Panc1 (cell line): ENCODE data around the gene PLXNA2. TPM values are rescaled to one million over a fixed set of nuclear protein-coding genes. Genes with fewer than 3 reads are reported as not detected.

ENCODE experiments used
- ATAC-seq: fragments of 200-7000 bp; cut with Tn5 transposase; 2 replicates; pipeline ENCODE4 v1.9.1; 2020; ENCODE audit warnings: mild to moderate bottlenecking, moderate library complexity
- BruUV-seq: library from RNA; stranded (reverse); fragments of 400-500 nt; replicated peaks from 2 replicates; lab custom pipeline; 2021; lab: Mats Ljungman, UMichigan
- CTCF ChIA-PET: fragments of 300-600 bp; sonication (Branson Sonifier 250); formaldehyde crosslinking; loops from one replicate; lab custom pipeline; 2022; ENCODE audit warnings: antibody characterized with exemption; lab: Charles Lee
- POLR2A ChIA-PET: fragments of 300-600 bp; sonication (Branson Sonifier 250); formaldehyde crosslinking; loops from one replicate; lab custom pipeline; 2022; ENCODE audit warnings: antibody characterized with exemption; lab: Charles Lee
- DNase-seq: peaks from one replicate; pipeline ENCODE4 v3.0.0-alpha.2; 2010; ENCODE audit warnings: low read depth, low spot score
- H3K27ac ChIP-seq: 2 replicates; pipeline ENCODE4 v1.5.1; 2011; ENCODE audit warnings: mild to moderate bottlenecking, low read length, inconsistent platforms
- H3K27me3 ChIP-seq: fragments of 200-500 bp; sonication (Bioruptor generic); 2 replicates; pipeline ENCODE4 v1.6.0; 2014; ENCODE audit warnings: low read length, inconsistent platforms; ENCODE audit not compliant: control insufficient read depth, insufficient read depth
- H3K36me3 ChIP-seq: fragments of 200-500 bp; sonication (Bioruptor generic); 2 replicates; pipeline ENCODE4 v1.5.1; 2014; ENCODE audit warnings: inconsistent platforms, mild to moderate bottlenecking, low read length, moderate library complexity; ENCODE audit not compliant: control insufficient read depth, insufficient read depth
- H3K4me1 ChIP-seq: 2 replicates; pipeline ENCODE4 v1.5.1; 2011; ENCODE audit warnings: inconsistent platforms, mild to moderate bottlenecking, low read length, moderate library complexity; ENCODE audit not compliant: control insufficient read depth, insufficient read depth
- H3K4me3 ChIP-seq, 2 experiments: 2 replicates each; pipeline ENCODE4 v1.5.1; 2011 to 2012; ENCODE audit warnings: low read depth in 2 of 2, low read length in 2 of 2, mild to moderate bottlenecking in 2 of 2, inconsistent platforms in 1 of 2, moderate library complexity in 1 of 2
- H3K9me3 ChIP-seq: fragments of 200-500 bp; sonication (Bioruptor generic); 2 replicates; pipeline ENCODE4 v1.5.1; 2014; ENCODE audit warnings: low read depth, mild to moderate bottlenecking, inconsistent platforms, low read length, moderate library complexity; ENCODE audit not compliant: control insufficient read depth, insufficient read depth
- CTCF ChIP-seq: fragments of 450-650 bp; IDR thresholded peaks from 2 replicates; pipeline ENCODE4 v1.5.1; 2017; ENCODE audit warnings: mild to moderate bottlenecking
- POLR2AphosphoS5 ChIP-seq: IDR thresholded peaks from 2 replicates; pipeline ENCODE4 v1.6.1; 2012; ENCODE audit warnings: mild to moderate bottlenecking, low read depth, low read length, moderate library complexity
- REST ChIP-seq, 2 experiments: IDR thresholded peaks; 2 replicates each; pipeline ENCODE4 v1.6.1; 2011 to 2012; ENCODE audit warnings: low read depth in 2 of 2, control low read depth in 1 of 2, low read length in 1 of 2, mild to moderate bottlenecking in 1 of 2, moderate library complexity in 1 of 2; ENCODE audit not compliant: insufficient read depth in 1 of 2
- SIN3A ChIP-seq: IDR thresholded peaks from 2 replicates; pipeline ENCODE4 v1.6.1; 2012; ENCODE audit warnings: low read depth, mild to moderate bottlenecking, low read length, moderate library complexity, borderline replicate concordance; ENCODE audit not compliant: insufficient read depth
- TCF7L2 ChIP-seq: IDR thresholded peaks from 2 replicates; pipeline ENCODE4 v1.6.1; 2011; ENCODE audit warnings: mild to moderate bottlenecking, low read depth, low read length, inconsistent platforms
- in situ Hi-C: cut with HindIII; loops from 2 replicates; pipeline ENCODE4 v1.10.0; 2016; ENCODE audit warnings: low sequenced_read_pairs, low pct_unique_long_range_greater_than_20kb
- intact Hi-C: fragments of 100-400 bp; cut with micrococcal nuclease; formaldehyde crosslinking; loops from one replicate; pipeline ENCODE4 v1.10.0; 2022; ENCODE audit not compliant: unreplicated experiment
- total RNA-seq: library from RNA; stranded (reverse); gene quantifications from one replicate; pipeline ENCODE4 v1.2.1, GENCODE V29; 2021; ENCODE audit not compliant: unreplicated experiment

Gene PLXNA2
- total RNA-seq, 1 experiment from 2014 or later: 0.98 TPM

- DNase-seq (no peak), ATAC-seq (no peak)
- Histone ChIP-seq H3K9me3 (no peaks in the 10 kb centered on the region), H3K27ac (no peak overlapping the region), H3K27me3 (peaks cover 5% of the 10 kb centered on the region), H3K4me1 (no peaks in the 10 kb centered on the region), H3K4me3 (no peak overlapping the region), H3K36me3 (no peaks in the 10 kb centered on the region)
- in situ Hi-C loops (no loop called here), intact Hi-C loops (no loop called here)
- no TSS peak for BruUV-seq
- ChIA-PET CTCF (no interaction called here), POLR2A (no interaction called here)
- no peak for TF ChIP-seq REST (IDR thresholded peaks at IDR 0.05; ENCODE audit: insufficient read depth in 1 of 2, low read depth in 2 of 2, low read length in 1 of 2)
- TF ChIP-seq SIN3A: no peak
- TF ChIP-seq TCF7L2: no peak
- no peak for TF ChIP-seq CTCF
- TF ChIP-seq POLR2AphosphoS5: no peak
Measured at GRCh38 chr1:208060215-208060869, 183.8 kb downstream of the PLXNA2 start.

GRCh38 chr1:208059409-208060001, 184.7 kb downstream of the PLXNA2 start:
- no peak for DNase-seq
- Histone ChIP-seq H3K4me3 (no peak overlapping the region), H3K36me3 (no peaks in the 10 kb centered on the region), H3K9me3 (no peaks in the 10 kb centered on the region), H3K4me1 (no peaks in the 10 kb centered on the region), H3K27me3 (peaks cover 5% of the 10 kb centered on the region), H3K27ac (no peak overlapping the region)
- ChIA-PET CTCF (no interaction called here), POLR2A (no interaction called here)
- TF ChIP-seq SIN3A (no peak), REST (IDR thresholded peaks at IDR 0.05; ENCODE audit: insufficient read depth in 1 of 2, low read depth in 2 of 2, low read length in 1 of 2) (no peak), POLR2AphosphoS5 (no peak), TCF7L2 (no peak), CTCF (no peak)
- no peak for ATAC-seq
- BruUV-seq: no TSS peak
- intact Hi-C loops: no loop called here
- in situ Hi-C loops: no loop called here
